Nephron progenitor cell (in vitro differentiated cells): ENCODE data around the gene GPC3.
A peak's percentile ranks its signal among the peaks of the same experiment; 100 is the strongest.
"Not testable (repeated sequence)": the region's sequence is repeated elsewhere in the genome, so short reads cannot be mapped to it uniquely, and the experiment has no call there.

ENCODE experiments used
- DNase-seq: peaks from one replicate; pipeline ENCODE4 v3.0.0; 2021
- H3K27ac Mint-ChIP-seq: 2 replicates; pipeline ENCODE4 v1.8.0; 2021; ENCODE audit warnings: mild to moderate bottlenecking, moderate library complexity, mixed read lengths
- H3K27me3 Mint-ChIP-seq: 2 replicates; pipeline ENCODE4 v1.8.0; 2021; ENCODE audit warnings: mild to moderate bottlenecking, low read depth, mixed read lengths; ENCODE audit not compliant: poor library complexity
- H3K36me3 Mint-ChIP-seq: 2 replicates; pipeline ENCODE4 v1.8.0; 2021; ENCODE audit warnings: low read depth, mixed read lengths
- H3K4me1 Mint-ChIP-seq: 2 replicates; pipeline ENCODE4 v1.8.0; 2021; ENCODE audit warnings: mixed read lengths
- H3K4me3 Mint-ChIP-seq: 2 replicates; pipeline ENCODE4 v1.8.0; 2021; ENCODE audit warnings: mild to moderate bottlenecking, moderate library complexity, mixed read lengths
- H3K9me3 Mint-ChIP-seq: 2 replicates; pipeline ENCODE4 v1.8.0; 2021; ENCODE audit warnings: mild to moderate bottlenecking, moderate library complexity, mixed read lengths
- TF ChIP-seq, protein P1 (sequence below): fragments of 200-600 bp; sonication (generic); IDR thresholded peaks from 2 replicates; pipeline ENCODE4 v1.5.0; 2021; ENCODE audit warnings: antibody characterized with exemption

The GPC3 gene

DNA sequence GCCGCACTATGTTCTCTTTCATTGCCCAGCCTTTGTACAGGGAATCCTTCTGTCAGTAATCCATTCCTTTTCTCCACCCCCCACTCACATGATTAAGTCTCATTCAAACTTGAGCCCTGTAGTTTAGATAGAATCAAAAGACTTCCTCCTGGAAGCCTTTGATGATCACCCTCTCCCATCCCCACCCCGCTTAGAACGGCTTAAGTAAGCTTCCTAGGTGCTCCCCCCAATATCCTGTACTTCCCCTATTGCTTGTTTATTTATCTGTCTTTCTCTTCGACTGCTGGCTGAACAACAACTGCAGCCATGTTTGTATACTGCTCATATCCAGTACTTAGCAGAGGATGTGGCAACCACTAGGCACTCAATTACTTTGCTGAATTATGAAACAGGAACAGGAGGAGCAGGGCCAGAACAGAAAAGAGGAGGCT, 38.5 kb upstream of the GPC3 start:
- Mint-ChIP-seq H3K4me3 (no peak overlapping the region), H3K4me1 (peaks cover 20% of the 10 kb centered on the region), H3K36me3 (no peaks in the 10 kb centered on the region), H3K27me3 (no peaks in the 10 kb centered on the region), H3K9me3 (no peaks in the 10 kb centered on the region), H3K27ac (no peak overlapping the region)
- no peak for DNase-seq
- TF ChIP-seq, protein P1, sequence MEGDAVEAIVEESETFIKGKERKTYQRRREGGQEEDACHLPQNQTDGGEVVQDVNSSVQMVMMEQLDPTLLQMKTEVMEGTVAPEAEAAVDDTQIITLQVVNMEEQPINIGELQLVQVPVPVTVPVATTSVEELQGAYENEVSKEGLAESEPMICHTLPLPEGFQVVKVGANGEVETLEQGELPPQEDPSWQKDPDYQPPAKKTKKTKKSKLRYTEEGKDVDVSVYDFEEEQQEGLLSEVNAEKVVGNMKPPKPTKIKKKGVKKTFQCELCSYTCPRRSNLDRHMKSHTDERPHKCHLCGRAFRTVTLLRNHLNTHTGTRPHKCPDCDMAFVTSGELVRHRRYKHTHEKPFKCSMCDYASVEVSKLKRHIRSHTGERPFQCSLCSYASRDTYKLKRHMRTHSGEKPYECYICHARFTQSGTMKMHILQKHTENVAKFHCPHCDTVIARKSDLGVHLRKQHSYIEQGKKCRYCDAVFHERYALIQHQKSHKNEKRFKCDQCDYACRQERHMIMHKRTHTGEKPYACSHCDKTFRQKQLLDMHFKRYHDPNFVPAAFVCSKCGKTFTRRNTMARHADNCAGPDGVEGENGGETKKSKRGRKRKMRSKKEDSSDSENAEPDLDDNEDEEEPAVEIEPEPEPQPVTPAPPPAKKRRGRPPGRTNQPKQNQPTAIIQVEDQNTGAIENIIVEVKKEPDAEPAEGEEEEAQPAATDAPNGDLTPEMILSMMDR, result no peak

DNA sequence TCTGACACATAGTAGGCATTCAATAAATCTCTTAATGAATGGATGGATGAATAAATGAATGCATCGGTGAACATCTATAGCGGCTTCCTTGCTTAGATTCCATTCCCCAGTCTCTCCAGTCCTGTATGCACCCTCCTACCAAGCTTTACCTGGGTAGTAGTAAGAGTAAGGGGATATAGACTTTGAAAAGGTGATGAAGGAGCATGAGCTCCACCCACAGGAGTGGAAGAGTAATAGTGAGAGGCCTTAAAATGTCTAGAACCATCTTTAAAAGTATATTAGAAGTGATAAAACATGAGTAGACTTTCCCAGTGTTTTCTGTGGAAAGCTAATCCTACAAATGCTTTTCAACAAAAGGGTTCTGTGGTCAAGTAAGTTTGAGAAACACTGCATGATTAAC, 35.5 kb upstream of the GPC3 start:
- Mint-ChIP-seq H3K27me3 (peaks cover 2% of the 10 kb centered on the region), H3K9me3 (no peaks in the 10 kb centered on the region)

DNA sequence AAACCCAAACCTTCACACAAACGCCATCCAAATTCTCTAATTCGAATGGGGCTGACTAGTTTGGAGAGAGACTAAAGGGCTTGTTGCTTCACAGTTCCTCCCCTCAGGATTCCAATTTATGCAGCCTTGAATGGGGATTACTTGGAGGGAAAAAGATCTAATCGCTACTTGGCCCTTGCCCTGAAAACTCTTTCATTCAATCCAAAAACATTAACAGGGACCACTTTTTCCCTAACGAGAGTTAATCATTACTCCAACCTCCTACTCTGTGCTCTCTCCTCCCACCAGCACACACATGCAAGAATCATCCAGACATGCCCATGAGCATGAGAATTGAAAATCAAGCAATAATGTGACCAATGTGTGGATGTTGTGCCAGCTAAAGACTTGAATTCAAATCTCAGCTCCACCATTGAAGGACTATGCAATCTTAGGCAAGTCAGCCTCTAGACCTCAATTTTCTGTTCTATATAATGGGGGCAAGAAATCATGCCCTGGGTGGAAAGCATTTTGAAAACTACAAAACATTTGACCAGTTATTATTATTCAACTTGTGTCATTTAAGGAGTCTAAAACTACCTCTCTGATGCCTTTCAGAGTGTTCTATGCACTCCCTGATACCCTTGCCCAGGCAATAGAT, 34.3 kb upstream of the GPC3 start:
- H3K27me3 Mint-ChIP-seq, result peaks cover 2% of the 10 kb centered on the region
- H3K4me1 Mint-ChIP-seq, result peaks cover 10% of the 10 kb centered on the region
- no peaks in the 10 kb centered on the region for H3K36me3 Mint-ChIP-seq
- no peak for DNase-seq
- no peak overlapping the region for H3K4me3 Mint-ChIP-seq
- H3K9me3 Mint-ChIP-seq, result no peaks in the 10 kb centered on the region
- no peak overlapping the region for H3K27ac Mint-ChIP-seq
- TF ChIP-seq, protein P1, result no peak

More for the DNA sequence above, 35.5 kb upstream of the GPC3 start:
- Mint-ChIP-seq H3K27ac (no peak overlapping the region), H3K36me3 (no peaks in the 10 kb centered on the region), H3K4me1 (peaks cover 16% of the 10 kb centered on the region), H3K4me3 (no peak overlapping the region)
- no peak for DNase-seq
- TF ChIP-seq, protein P1, result peak; percentile 24

DNA sequence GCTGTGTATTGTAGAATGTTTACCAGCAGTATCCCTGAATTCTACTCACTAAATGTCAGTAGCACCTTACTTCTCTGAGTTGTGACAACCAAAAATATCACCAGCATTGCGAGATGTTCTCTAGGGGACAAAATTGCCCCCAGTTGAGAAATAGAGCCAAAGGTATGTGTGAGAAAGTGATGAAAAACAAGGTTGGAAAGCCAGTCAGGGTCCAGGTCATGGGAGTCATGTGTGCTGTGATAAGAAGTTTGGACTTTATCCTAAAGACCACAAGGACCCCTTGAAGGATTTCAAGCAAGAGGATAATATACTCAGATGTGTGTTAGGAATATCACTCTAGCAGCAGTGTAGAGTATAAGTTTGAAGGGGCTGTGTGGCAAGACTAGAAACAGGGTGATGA, 30.9 kb upstream of the GPC3 start:
- H3K4me1 Mint-ChIP-seq, result peaks cover 31% of the 10 kb centered on the region
- H3K4me3 Mint-ChIP-seq, H3K27me3 Mint-ChIP-seq: not testable (repeated sequence)

DNA sequence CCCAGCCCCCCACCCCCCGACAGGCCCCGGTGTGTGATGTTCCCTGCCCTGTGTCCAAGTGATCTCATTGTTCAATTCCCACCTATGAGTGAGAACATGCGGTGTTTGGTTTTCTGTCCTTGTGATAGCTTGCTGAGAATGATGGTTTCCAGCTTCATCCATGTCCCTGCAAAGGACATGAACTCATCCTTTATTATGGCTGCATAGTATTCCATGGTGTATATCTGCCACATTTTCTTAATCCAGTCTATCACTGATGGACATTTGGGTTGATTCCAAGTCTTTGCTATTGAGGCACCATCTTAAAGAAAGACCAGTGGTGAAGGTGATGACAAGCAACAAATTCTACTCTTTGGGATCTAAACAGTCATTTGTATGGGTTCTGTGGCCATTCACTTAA, 30.1 kb upstream of the GPC3 start:
- not testable (repeated sequence) for H3K27me3 Mint-ChIP-seq, H3K4me3 Mint-ChIP-seq, DNase-seq, H3K9me3 Mint-ChIP-seq, H3K36me3 Mint-ChIP-seq, H3K27ac Mint-ChIP-seq
- peaks cover 39% of the 10 kb centered on the region for H3K4me1 Mint-ChIP-seq

More for the DNA sequence above, 30.9 kb upstream of the GPC3 start:
- H3K27ac Mint-ChIP-seq, H3K36me3 Mint-ChIP-seq, DNase-seq, H3K9me3 Mint-ChIP-seq: not testable (repeated sequence)

DNA sequence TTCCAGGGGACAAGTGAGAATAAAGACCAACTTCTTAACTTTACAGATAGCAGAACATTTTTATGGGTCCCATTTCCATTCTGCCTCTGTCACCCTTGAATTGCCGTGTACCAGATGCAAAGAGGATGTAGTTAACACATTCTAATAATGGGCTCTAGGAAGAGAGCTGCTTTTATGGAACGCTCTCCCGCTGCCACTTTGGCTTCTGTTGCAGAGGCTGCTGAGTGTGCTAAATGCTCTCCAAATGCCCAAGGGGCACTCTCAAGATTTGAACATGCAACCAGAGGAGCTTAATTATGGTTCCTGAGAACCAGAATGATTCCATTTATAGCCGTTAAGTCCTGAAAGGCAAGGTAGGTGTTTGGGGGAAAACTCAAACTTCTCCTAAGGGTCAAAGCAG, 28.1 kb upstream of the GPC3 start:
- Mint-ChIP-seq H3K4me1 (peaks cover 52% of the 10 kb centered on the region), H3K27ac (no peak overlapping the region), H3K9me3 (no peaks in the 10 kb centered on the region), H3K36me3 (no peaks in the 10 kb centered on the region), H3K4me3 (no peak overlapping the region), H3K27me3 (peaks cover 2% of the 10 kb centered on the region)
- DNase-seq, result no peak
- TF ChIP-seq, protein P1, result no peak

DNA sequence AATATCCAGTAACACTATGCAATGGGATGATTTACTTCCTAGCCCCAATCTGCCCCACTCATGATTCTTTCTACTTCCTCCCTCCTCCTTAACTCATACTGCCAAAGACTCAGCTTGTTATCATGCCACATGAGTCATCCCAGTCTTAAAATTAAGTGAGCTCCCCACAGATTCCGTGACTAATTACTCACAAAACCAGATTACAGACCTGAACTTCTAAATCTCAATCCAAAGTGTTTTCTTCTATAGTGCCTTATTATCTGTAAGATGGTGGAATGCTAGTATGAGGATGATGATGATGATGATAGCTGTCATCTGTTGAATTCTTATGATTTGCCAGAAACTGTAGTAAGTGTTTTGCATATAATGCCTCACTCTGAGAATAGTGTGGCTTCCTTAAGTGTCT, 27.7 kb upstream of the GPC3 start:
- Mint-ChIP-seq H3K27ac (no peak overlapping the region), H3K4me3 (no peak overlapping the region), H3K36me3 (no peaks in the 10 kb centered on the region), H3K27me3 (peaks cover 2% of the 10 kb centered on the region), H3K9me3 (no peaks in the 10 kb centered on the region), H3K4me1 (peaks cover 54% of the 10 kb centered on the region)
- DNase-seq, result no peak
- TF ChIP-seq, protein P1, result no peak
